ENCODE data around the gene SLC7A14. TPM values are rescaled to one million over a fixed set of nuclear protein-coding genes. Genes with fewer than 3 reads are reported as not detected.
A peak's percentile ranks its signal among the peaks of the same experiment; 100 is the strongest.

Gene SLC7A14
- total and polyA plus RNA-seq, 12 donors, result under 0.01 TPM; not detected in 11

GRCh38 chr3:170594528-170594927, 8.7 kb upstream of the SLC7A14 start:
- H3K4me1 ChIP-seq, result peaks cover 0 to 12% (median 0%) of the 10 kb centered on the region in 9 donors
- peaks cover 0 to 2% (median 0%) of the 10 kb centered on the region in 7 donors for H3K27me3 ChIP-seq
- H3K4me3 ChIP-seq, result no peak overlapping the region
- DNase-seq (no peak), ATAC-seq (no peak)
- intact Hi-C loops (cut with DNase I), result no loop called here
- no peak overlapping the region for H3K27ac ChIP-seq
- peaks cover 0 to 4% (median 0%) of the 10 kb centered on the region in 11 donors for H3K9me3 ChIP-seq
- H3K36me3 ChIP-seq, result no peaks in the 10 kb centered on the region
- no peak for TF ChIP-seq CTCF (IDR thresholded peaks at IDR 0.05)

- H3K9me3 ChIP-seq, result peaks cover 0 to 4% (median 0%) of the 10 kb centered on the region in 11 donors
- no peaks in the 10 kb centered on the region for H3K36me3 ChIP-seq
- ATAC-seq (no peak), DNase-seq (no peak)
- peaks cover 0 to 9% (median 0%) of the 10 kb centered on the region in 9 donors for H3K4me1 ChIP-seq
- H3K4me3 ChIP-seq, result no peak overlapping the region
- H3K27ac ChIP-seq, result no peak overlapping the region
- H3K27me3 ChIP-seq, result peaks cover 0 to 11% (median 0%) of the 10 kb centered on the region in 7 donors
- TF ChIP-seq CTCF (IDR thresholded peaks at IDR 0.05), result no peak
- WGBS, 2 donors, result 76 to 83% methylated on average over 1 of the region's 1 CpG
- intact Hi-C loops (cut with DNase I), result no loop called here
Observed at GRCh38 chr3:170593634-170594033, 7.8 kb upstream of the SLC7A14 start.

GRCh38 chr3:170589113-170589512, 3.2 kb upstream of the SLC7A14 start:
- WGBS, 2 donors, result 49 to 54% methylated on average over 2 of the region's 2 CpGs
- intact Hi-C loops (cut with DNase I), result no loop called here
- H3K27me3 ChIP-seq, result peaks cover 7 to 52% (median 30%) of the 10 kb centered on the region in 7 donors
- H3K9me3 ChIP-seq, result no peaks in the 10 kb centered on the region
- DNase-seq (no peak), ATAC-seq (no peak)
- no peaks in the 10 kb centered on the region for H3K36me3 ChIP-seq
- TF ChIP-seq CTCF (IDR thresholded peaks at IDR 0.05), result no peak
- H3K27ac ChIP-seq, result no peak overlapping the region
- H3K4me1 ChIP-seq, result peaks cover 0 to 15% (median 11%) of the 10 kb centered on the region in 9 donors
- H3K4me3 ChIP-seq, result no peak overlapping the region

GRCh38 chr3:170585008-170585936, 603 bp downstream of the SLC7A14 start:
- H3K4me3 ChIP-seq, result peak overlapping the region in 8 of 10 donors; percentile 6 to 49 (median 44)
- H3K27ac ChIP-seq, result no peak overlapping the region
- intact Hi-C loops (cut with DNase I), result no loop called here
- ATAC-seq (peak in 6 of 8 donors; percentile 28 to 62 (median 56)), DNase-seq (no peak)
- peaks cover 0 to 15% (median 11%) of the 10 kb centered on the region in 9 donors for H3K4me1 ChIP-seq
- peaks cover 7 to 79% (median 43%) of the 10 kb centered on the region in 7 donors for H3K27me3 ChIP-seq
- H3K9me3 ChIP-seq, result peaks cover 0 to 4% (median 0%) of the 10 kb centered on the region in 11 donors
- TF ChIP-seq CTCF (IDR thresholded peaks at IDR 0.05), result no peak
- WGBS, 2 donors, result 2% methylated on average over 81 of the region's 81 CpGs
- no peaks in the 10 kb centered on the region for H3K36me3 ChIP-seq
